ENCODE measurements around the gene KDM4C. TPM values are rescaled to one million over a fixed set of nuclear protein-coding genes. Genes with fewer than 3 reads are reported as not detected.
A peak's percentile ranks its signal among the peaks of the same experiment; 100 is the strongest.

KDM4C gene
- polyA plus RNA-seq, 2 of the 4 experiments (the other 2 are of a cell fraction), result 9.6 to 15.6 TPM

GRCh38 chr9:7094052-7094451, 336.3 kb downstream of the KDM4C start:
- no peak for TF ChIP-seq FOSB (CRISPR knock-in tag; IDR thresholded peaks at IDR 0.05)
- no peak for TF ChIP-seq MAFK (IDR thresholded peaks at IDR 0.05; ENCODE audit: partially characterized antibody)
- TF ChIP-seq MYC (IDR thresholded peaks at IDR 0.05; ENCODE audit: borderline replicate concordance, low read length), result no peak
- TF ChIP-seq RAD21 (conservative IDR thresholded peaks at IDR 0.05 in 1 of 2, IDR thresholded peaks at IDR 0.05 in 1 of 2), result peak; percentile 31 to 40; a peak in 3 of 5 replicates
- TF ChIP-seq HMGXB4 (CRISPR knock-in tag; IDR thresholded peaks at IDR 0.05; ENCODE audit: borderline replicate concordance), result no peak
- TF ChIP-seq CTCF (IDR thresholded peaks at IDR 0.05), result peak; percentile 43; the same call in 2 of the 3 replicates
- TF ChIP-seq POLR2AphosphoS2 (conservative IDR thresholded peaks at IDR 0.05; ENCODE audit: low read length), result no peak
- 0 out of 3 replicates have a peak, but pooled peaks have one; percentile 42 for TF ChIP-seq SMC3 (IDR thresholded peaks at IDR 0.05)
- TF ChIP-seq NR3C1 (IDR thresholded peaks at IDR 0.05), result no peak
- TF ChIP-seq REST (IDR thresholded peaks at IDR 0.05), result no peak
- no peak for TF ChIP-seq HOXA7 (CRISPR knock-in tag; IDR thresholded peaks at IDR 0.05)
- H3K27ac ChIP-seq, result no peak overlapping the region
- peak in 1 of 2 experiments; percentile 12 for DNase-seq (ENCODE audit: low read depth in 1 of 2, low spot score in 1 of 2)
- H3K9me3 ChIP-seq, result no peaks in the 10 kb centered on the region
- ChIA-PET CTCF (interaction anchor here (1.0 kb wide), 2 partner anchors 110 to 147 kb away, joined by 3 read pairs; no protein-coding TSS in a partner anchor), POLR2A (no interaction called here)
- H3K4me2 ChIP-seq, result no peak overlapping the region
- FAIRE-seq, result no peak
- ATAC-seq, result peak; percentile 78 to 83; a peak in 5 of 6 replicates
- H3K4me1 ChIP-seq, result no peaks in the 10 kb centered on the region
- 88% methylated on average over 2 of the region's 2 CpGs for WGBS (ENCODE audit: missing lambda C conversion rate)
- no peak overlapping the region for H3K4me3 ChIP-seq

- no peak for FAIRE-seq
- H3K9me3 ChIP-seq, result no peaks in the 10 kb centered on the region
These were observed 336.8 kb downstream of the KDM4C start for GRCh38 chr9:7094576-7094975.

More at GRCh38 chr9:7094576-7094975, 336.8 kb downstream of the KDM4C start:
- WGBS (ENCODE audit: missing lambda C conversion rate), result 91% methylated on average over 3 of the region's 3 CpGs
- Histone ChIP-seq H3K4me3 (no peak overlapping the region), H3K4me1 (no peaks in the 10 kb centered on the region), H3K4me2 (no peak overlapping the region), H3K27ac (no peak overlapping the region)
- DNase-seq (ENCODE audit: low read depth in 1 of 2, low spot score in 1 of 2) (no peak), ATAC-seq (no peak)
- ChIA-PET POLR2A (no interaction called here), CTCF (interaction anchor here (1.0 kb wide), 1 partner anchor 146 kb away, joined by 3 read pairs; no protein-coding TSS in a partner anchor)
- no peak for TF ChIP-seq CHD4 (IDR thresholded peaks at IDR 0.05; ENCODE audit: borderline replicate concordance)
- no peak for TF ChIP-seq HES2 (IDR thresholded peaks at IDR 0.05)
- no peak for TF ChIP-seq NPAS2 (CRISPR knock-in tag; IDR thresholded peaks at IDR 0.05; ENCODE audit: borderline replicate concordance)
- no peak for TF ChIP-seq PHF8 (IDR thresholded peaks at IDR 0.05; ENCODE audit: borderline replicate concordance, low read depth)
- TF ChIP-seq ZFP36 (IDR thresholded peaks at IDR 0.05; ENCODE audit: borderline replicate concordance, partially characterized antibody), result no peak
- no peak for TF ChIP-seq E2F6 (IDR thresholded peaks at IDR 0.05; ENCODE audit: borderline replicate concordance, low read depth)
- TF ChIP-seq EP300 (IDR thresholded peaks at IDR 0.05), result no peak
- no peak for TF ChIP-seq ESRRA (IDR thresholded peaks at IDR 0.05; ENCODE audit: borderline replicate concordance, low read length)
- TF ChIP-seq JUN (IDR thresholded peaks at IDR 0.05), result no peak
- no peak for TF ChIP-seq NFE2L2 (conservative IDR thresholded peaks at IDR 0.05; ENCODE audit: low read length)

Data from A549 (cell line).